ENCODE measurements around the gene USF2.

Gene USF2

GRCh38 chr19:35265126-35265899, 3.4 kb upstream of the USF2 start:
- no peak for DNase-seq (ENCODE audit: low read depth in 2 of 2)

- no peak for DNase-seq (ENCODE audit: low read depth in 2 of 2)
Observed at GRCh38 chr19:35265900-35266519, 2.8 kb upstream of the USF2 start.

GRCh38 chr19:35266520-35267352, 2.0 kb upstream of the USF2 start:
- DNase-seq (ENCODE audit: low read depth in 2 of 2): no peak

- peak in 1 of 2 donors; percentile 51 for DNase-seq (ENCODE audit: low read depth in 2 of 2)
Observed at GRCh38 chr19:35267353-35267817, 1.4 kb upstream of the USF2 start.

GRCh38 chr19:35267818-35268535, 785 bp upstream of the USF2 start:
- peak; percentile 60 to 77 for DNase-seq (ENCODE audit: low read depth in 2 of 2)

GRCh38 chr19:35269438-35270117, 816 bp downstream of the USF2 start:
- peak; percentile 63 to 68 for DNase-seq (ENCODE audit: low read depth in 2 of 2)

- DNase-seq (ENCODE audit: low read depth in 2 of 2): no peak
Observed at GRCh38 chr19:35270381-35270811, 1.6 kb downstream of the USF2 start.

GRCh38 chr19:35271546-35271945, 2.8 kb downstream of the USF2 start:
- no peak for DNase-seq (ENCODE audit: low read depth in 2 of 2)

GRCh38 chr19:35272122-35272719, 3.5 kb downstream of the USF2 start:
- no peak for DNase-seq (ENCODE audit: low read depth in 2 of 2)

- DNase-seq (ENCODE audit: low read depth in 2 of 2): no peak
Observed at GRCh38 chr19:35272954-35273649, 4.3 kb downstream of the USF2 start.

- DNase-seq (ENCODE audit: low read depth in 2 of 2): no peak
Observed at GRCh38 chr19:35273686-35274259, 5.0 kb downstream of the USF2 start.

- no peak for DNase-seq (ENCODE audit: low read depth in 2 of 2)
Observed at GRCh38 chr19:35274323-35274722, 5.6 kb downstream of the USF2 start.

- no peak for DNase-seq (ENCODE audit: low read depth in 2 of 2)
Observed at GRCh38 chr19:35276706-35277281, 8.0 kb downstream of the USF2 start.

GRCh38 chr19:35278578-35279284, 10.0 kb downstream of the USF2 start:
- no peak for DNase-seq (ENCODE audit: low read depth in 2 of 2)

GRCh38 chr19:35279374-35279773, 10.6 kb downstream of the USF2 start:
- no peak for DNase-seq (ENCODE audit: low read depth in 2 of 2)

GRCh38 chr19:35279985-35280821, 11.4 kb downstream of the USF2 start:
- DNase-seq (ENCODE audit: low read depth in 2 of 2): no peak

GRCh38 chr19:35281303-35281702, 12.5 kb downstream of the USF2 start:
- no peak for DNase-seq (ENCODE audit: low read depth in 2 of 2)

Measured in stimulated activated CD4-positive, alpha-beta T cell treated with anti-CD3 and anti-CD28 coated beads, Interleukin-1b, Interleukin-23, amount 100 ng/mL, for 4 hours (primary cell).